ENCODE results near the gene EXOC1. TPM values are rescaled to one million over a fixed set of nuclear protein-coding genes. Genes with fewer than 3 reads are reported as not detected.

Gene EXOC1
- total RNA-seq, 1 donor from 2014 or later = 52.0 TPM

DNA sequence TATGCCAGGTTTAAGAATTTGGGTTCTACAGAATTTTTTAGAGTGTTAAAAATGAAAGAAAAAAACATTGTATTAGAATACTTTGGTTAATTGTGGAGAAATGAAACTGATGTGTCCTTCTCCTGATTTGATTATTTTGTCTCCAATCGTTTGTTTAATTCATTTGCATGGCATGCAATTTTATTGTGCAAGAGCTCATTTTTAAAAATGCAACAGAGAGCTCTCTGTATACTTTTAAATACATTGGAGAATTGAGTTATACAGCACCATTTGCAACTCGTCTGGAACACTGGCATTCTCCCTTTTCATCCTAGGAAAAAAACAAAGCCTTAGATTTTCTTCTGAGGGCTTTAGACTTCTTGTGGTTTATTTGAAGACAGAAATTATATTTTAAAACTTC lies 33.2 kb upstream of the EXOC1 start:
- Histone ChIP-seq H3K4me3 (peak overlapping the region; percentile 30), H3K36me3 (no peaks in the 10 kb centered on the region), H3K9me3 (ENCODE audit: low read depth) (no peaks in the 10 kb centered on the region), H3K4me1 (peaks cover 10% of the 10 kb centered on the region), H3K79me2 (ENCODE audit: low read depth) (no peaks in the 10 kb centered on the region), H3K27me3 (no peaks in the 10 kb centered on the region), H3K27ac (no peak overlapping the region), H3K4me2 (peak overlapping the region; percentile 73), H2AFZ (replicated peaks) (peak overlapping the region; percentile 96), H4K20me1 (ENCODE audit: low read depth) (no peaks in the 10 kb centered on the region), H3F3A (ENCODE audit: low read depth) (no peaks in the 10 kb centered on the region), H3K9ac (no peak overlapping the region)
- H3K4me3 Mint-ChIP-seq = no peak overlapping the region
- no peak for DNase-seq (ENCODE audit: low spot score)
- TF ChIP-seq EZH2phosphoT487 (IDR thresholded peaks at IDR 0.05) = no peak
- TF ChIP-seq, protein P1, sequence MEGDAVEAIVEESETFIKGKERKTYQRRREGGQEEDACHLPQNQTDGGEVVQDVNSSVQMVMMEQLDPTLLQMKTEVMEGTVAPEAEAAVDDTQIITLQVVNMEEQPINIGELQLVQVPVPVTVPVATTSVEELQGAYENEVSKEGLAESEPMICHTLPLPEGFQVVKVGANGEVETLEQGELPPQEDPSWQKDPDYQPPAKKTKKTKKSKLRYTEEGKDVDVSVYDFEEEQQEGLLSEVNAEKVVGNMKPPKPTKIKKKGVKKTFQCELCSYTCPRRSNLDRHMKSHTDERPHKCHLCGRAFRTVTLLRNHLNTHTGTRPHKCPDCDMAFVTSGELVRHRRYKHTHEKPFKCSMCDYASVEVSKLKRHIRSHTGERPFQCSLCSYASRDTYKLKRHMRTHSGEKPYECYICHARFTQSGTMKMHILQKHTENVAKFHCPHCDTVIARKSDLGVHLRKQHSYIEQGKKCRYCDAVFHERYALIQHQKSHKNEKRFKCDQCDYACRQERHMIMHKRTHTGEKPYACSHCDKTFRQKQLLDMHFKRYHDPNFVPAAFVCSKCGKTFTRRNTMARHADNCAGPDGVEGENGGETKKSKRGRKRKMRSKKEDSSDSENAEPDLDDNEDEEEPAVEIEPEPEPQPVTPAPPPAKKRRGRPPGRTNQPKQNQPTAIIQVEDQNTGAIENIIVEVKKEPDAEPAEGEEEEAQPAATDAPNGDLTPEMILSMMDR (IDR thresholded peaks at IDR 0.05) = no peak
- TF ChIP-seq EZH2 (IDR thresholded peaks at IDR 0.05) = no peak
- H3K27me3 Mint-ChIP-seq (ENCODE audit: insufficient read depth, low read depth) = peaks cover 2% of the 10 kb centered on the region
- H3K36me3 Mint-ChIP-seq = no peaks in the 10 kb centered on the region
- H3K27ac Mint-ChIP-seq = no peak overlapping the region
- H3K9me3 Mint-ChIP-seq = no peaks in the 10 kb centered on the region
- peaks cover 8% of the 10 kb centered on the region for H3K4me1 Mint-ChIP-seq

DNA sequence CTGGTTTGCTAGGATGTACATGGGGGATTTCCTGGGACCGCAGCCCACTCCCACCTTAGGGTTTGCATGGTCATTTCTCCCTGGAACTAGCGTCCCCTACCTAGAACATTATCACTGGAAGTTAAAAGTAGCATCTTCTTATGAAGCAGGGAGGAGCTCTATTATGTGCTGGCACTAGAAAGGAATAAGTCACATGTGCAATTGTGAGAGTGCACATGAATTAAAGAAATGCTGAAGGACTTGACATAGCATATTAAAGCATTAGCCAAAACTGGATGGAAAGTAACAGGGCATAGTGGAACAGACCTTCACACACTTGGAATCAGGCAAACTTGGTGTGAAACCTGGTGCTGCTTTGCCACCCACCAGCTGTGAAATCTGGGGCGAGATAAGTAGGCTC lies 31.1 kb upstream of the EXOC1 start:
- no peak overlapping the region for H3K27ac Mint-ChIP-seq
- H3K27ac ChIP-seq = no peak overlapping the region
- no peaks in the 10 kb centered on the region for H3K27me3 ChIP-seq
- H3K4me3 ChIP-seq = no peak overlapping the region
- no peaks in the 10 kb centered on the region for H3K79me2 ChIP-seq (ENCODE audit: low read depth)
- no peak overlapping the region for H2AFZ ChIP-seq (replicated peaks)
- no peaks in the 10 kb centered on the region for H3K9me3 Mint-ChIP-seq
- H3K4me1 Mint-ChIP-seq = peaks cover 8% of the 10 kb centered on the region
- no peak overlapping the region for H3K4me3 Mint-ChIP-seq
- no peak for DNase-seq (ENCODE audit: low spot score)
- H3K36me3 ChIP-seq = no peaks in the 10 kb centered on the region
- no peaks in the 10 kb centered on the region for H3F3A ChIP-seq (ENCODE audit: low read depth)
- peaks cover 10% of the 10 kb centered on the region for H3K4me1 ChIP-seq
- H3K4me2 ChIP-seq = no peak overlapping the region
- H3K27me3 Mint-ChIP-seq (ENCODE audit: insufficient read depth, low read depth) = no peaks in the 10 kb centered on the region
- H3K9me3 ChIP-seq (ENCODE audit: low read depth) = no peaks in the 10 kb centered on the region
- no peaks in the 10 kb centered on the region for H4K20me1 ChIP-seq (ENCODE audit: low read depth)
- H3K36me3 Mint-ChIP-seq = no peaks in the 10 kb centered on the region
- TF ChIP-seq, protein P1 (IDR thresholded peaks at IDR 0.05) = no peak
- no peak for TF ChIP-seq EZH2phosphoT487 (IDR thresholded peaks at IDR 0.05)
- no peak for TF ChIP-seq EZH2 (IDR thresholded peaks at IDR 0.05)
- no peak overlapping the region for H3K9ac ChIP-seq

DNA sequence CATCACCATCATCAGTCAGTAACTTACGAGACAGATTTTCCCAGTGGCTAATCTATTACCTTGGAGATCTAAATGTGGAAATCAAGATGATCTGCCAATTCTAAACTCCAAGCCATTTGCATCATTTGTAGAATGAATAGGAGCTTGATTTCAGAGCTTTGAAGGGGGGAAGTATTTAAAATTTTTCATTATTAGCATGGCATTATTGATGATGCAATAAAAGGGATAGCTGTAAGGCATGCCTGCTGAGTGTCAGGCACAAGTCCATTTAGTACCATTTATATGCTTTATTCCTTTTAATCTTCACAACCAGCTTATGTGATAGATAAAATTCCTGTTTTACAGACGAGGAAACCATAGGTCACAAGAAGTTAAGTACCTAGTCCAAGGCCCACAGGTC lies 28.6 kb upstream of the EXOC1 start:
- peaks cover 5% of the 10 kb centered on the region for H3K4me1 ChIP-seq
- H3K36me3 ChIP-seq = no peaks in the 10 kb centered on the region
- no peaks in the 10 kb centered on the region for H3K9me3 ChIP-seq (ENCODE audit: low read depth)
- no peak for TF ChIP-seq EZH2 (IDR thresholded peaks at IDR 0.05)
- no peak for TF ChIP-seq EZH2phosphoT487 (IDR thresholded peaks at IDR 0.05)
- TF ChIP-seq, protein P1 (IDR thresholded peaks at IDR 0.05) = no peak
- H3K9ac ChIP-seq = no peak overlapping the region
- Mint-ChIP-seq H3K4me3 (no peak overlapping the region), H3K4me1 (peaks cover 2% of the 10 kb centered on the region), H3K27ac (no peak overlapping the region), H3K9me3 (no peaks in the 10 kb centered on the region), H3K36me3 (no peaks in the 10 kb centered on the region), H3K27me3 (ENCODE audit: insufficient read depth, low read depth) (peaks cover 2% of the 10 kb centered on the region)
- no peaks in the 10 kb centered on the region for H4K20me1 ChIP-seq (ENCODE audit: low read depth)
- no peak overlapping the region for H3K4me2 ChIP-seq
- no peaks in the 10 kb centered on the region for H3K79me2 ChIP-seq (ENCODE audit: low read depth)
- no peaks in the 10 kb centered on the region for H3F3A ChIP-seq (ENCODE audit: low read depth)
- no peak overlapping the region for H3K27ac ChIP-seq
- DNase-seq (ENCODE audit: low spot score) = no peak
- no peaks in the 10 kb centered on the region for H3K27me3 ChIP-seq
- H3K4me3 ChIP-seq = no peak overlapping the region
- H2AFZ ChIP-seq (replicated peaks) = no peak overlapping the region

Measured in neural progenitor cell (in vitro differentiated cells).